ENCODE results near the gene RITA1. TPM values are rescaled to one million over a fixed set of nuclear protein-coding genes. Genes with fewer than 3 reads are reported as not detected.

The RITA1 gene
- total and polyA plus RNA-seq, 2 experiments from 2014 or later: 16.1 to 26.9 TPM

DNA sequence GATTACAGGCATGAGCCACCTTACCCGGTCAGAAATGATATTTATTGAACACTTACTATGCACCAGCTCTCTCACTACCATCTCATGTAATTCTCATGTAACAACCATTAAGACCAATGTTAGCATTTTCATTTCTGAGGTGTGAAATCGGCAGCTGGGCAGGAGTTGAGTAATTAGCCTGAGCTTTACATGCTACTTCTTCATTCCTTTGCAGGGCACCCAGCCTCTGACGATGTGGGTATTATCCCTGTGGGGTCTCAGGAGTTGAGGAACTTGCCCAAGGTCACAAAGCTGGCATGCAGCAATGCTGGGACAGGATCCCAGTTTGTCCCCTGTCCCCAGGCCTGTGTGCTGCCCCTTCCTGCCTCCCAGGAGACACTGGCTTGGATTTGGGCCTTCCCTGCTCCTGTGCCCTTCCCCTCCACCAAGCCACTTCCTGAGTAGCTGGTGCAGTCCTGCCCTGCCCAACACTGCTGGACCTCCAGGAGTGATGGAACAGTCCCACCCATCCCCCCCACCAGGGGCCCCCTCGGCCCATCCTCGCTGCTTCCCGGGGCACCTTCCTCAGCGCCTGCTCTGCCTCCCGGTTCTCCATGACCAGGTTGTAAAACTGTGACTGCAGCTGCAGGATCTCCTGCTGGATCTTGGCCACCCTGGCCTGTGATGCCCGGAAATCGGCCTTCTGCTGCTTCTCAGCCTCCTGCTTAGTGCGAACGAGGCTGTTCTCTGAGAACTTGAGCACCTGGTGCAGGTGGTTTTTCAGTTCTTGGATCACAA lies 14.7 kb downstream of the RITA1 start:
- Histone ChIP-seq H3K27ac (no peak overlapping the region), H3K9me3 (ENCODE audit: low read depth) (no peaks in the 10 kb centered on the region), H3K9me2 (replicated peaks; ENCODE audit: insufficient read depth) (no peaks in the 10 kb centered on the region), H3K4me1 (ENCODE audit: insufficient read depth) (no peaks in the 10 kb centered on the region), H3K4me3 (no peak overlapping the region), H3K79me2 (no peaks in the 10 kb centered on the region), H3K27me3 (no peaks in the 10 kb centered on the region), H3K4me2 (no peak overlapping the region), H4K20me1 (ENCODE audit: insufficient read depth, poor library complexity, severe bottlenecking) (no peaks in the 10 kb centered on the region), H3K36me3 (replicated peaks; ENCODE audit: insufficient read depth, low read depth) (no peaks in the 10 kb centered on the region), H2AFZ (no peak overlapping the region)
- 91% methylated on average over 10 of the region's 12 CpGs for WGBS (ENCODE audit: low lambda C conversion rate, missing lambda C conversion rate)
- DNase-seq (ENCODE audit: low spot score): no peak
- TF ChIP-seq, protein P1, sequence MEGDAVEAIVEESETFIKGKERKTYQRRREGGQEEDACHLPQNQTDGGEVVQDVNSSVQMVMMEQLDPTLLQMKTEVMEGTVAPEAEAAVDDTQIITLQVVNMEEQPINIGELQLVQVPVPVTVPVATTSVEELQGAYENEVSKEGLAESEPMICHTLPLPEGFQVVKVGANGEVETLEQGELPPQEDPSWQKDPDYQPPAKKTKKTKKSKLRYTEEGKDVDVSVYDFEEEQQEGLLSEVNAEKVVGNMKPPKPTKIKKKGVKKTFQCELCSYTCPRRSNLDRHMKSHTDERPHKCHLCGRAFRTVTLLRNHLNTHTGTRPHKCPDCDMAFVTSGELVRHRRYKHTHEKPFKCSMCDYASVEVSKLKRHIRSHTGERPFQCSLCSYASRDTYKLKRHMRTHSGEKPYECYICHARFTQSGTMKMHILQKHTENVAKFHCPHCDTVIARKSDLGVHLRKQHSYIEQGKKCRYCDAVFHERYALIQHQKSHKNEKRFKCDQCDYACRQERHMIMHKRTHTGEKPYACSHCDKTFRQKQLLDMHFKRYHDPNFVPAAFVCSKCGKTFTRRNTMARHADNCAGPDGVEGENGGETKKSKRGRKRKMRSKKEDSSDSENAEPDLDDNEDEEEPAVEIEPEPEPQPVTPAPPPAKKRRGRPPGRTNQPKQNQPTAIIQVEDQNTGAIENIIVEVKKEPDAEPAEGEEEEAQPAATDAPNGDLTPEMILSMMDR (IDR thresholded peaks at IDR 0.05; ENCODE audit: poor library complexity): no peak
- TF ChIP-seq EZH2 (IDR thresholded peaks at IDR 0.05; ENCODE audit: borderline replicate concordance) (no peak), EZH2phosphoT487 (IDR thresholded peaks at IDR 0.05; ENCODE audit: low read depth, severe bottlenecking, unreplicated experiment) (no peak)

DNA sequence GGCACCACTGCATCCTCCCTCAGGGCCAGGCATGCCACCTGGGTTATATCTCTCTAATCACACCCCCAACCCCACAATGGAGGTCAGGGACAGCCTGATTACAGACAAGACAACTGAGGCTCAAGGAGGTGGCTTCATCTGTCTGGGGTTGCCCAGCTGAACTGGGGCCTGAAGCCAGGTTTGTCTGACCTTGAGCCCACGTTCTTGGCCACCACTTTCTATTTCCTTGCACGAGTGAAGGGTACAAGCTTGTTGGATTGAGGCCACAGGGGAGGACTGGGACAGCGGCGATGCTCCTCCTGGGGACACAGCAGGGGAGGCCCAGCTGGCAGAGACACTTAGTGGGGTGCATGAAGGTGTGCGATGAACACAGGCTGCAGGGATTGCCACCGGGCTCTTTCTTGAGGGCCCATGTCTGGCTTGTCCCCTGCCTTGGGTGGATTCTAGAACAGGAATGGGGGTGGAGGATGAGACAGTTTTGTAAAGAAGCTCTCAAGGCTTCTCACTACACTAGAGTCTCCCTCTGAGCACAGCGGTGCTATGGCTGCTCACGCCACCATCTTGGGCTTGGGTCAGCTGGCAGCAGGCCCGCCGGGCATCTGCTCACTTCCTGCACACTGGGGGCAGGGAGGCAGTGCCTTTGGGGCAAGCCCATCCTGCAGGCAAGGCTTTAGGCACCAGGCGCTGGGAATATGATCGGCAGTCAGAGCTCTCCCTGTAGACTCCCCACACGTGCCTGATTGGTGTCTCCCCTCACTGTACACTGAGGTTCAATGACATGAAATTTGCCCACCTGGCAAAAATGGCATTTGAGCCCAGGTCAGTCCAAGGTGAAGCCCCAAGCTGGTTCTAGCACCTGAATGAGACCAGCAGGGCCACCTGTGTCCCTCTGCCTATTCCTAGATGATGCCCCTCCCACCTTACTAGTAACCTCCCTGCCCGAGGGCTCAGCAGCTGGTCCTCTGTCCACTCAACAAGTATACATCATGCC lies 16.0 kb downstream of the RITA1 start:
- 89% methylated on average over 14 of the region's 14 CpGs for WGBS (ENCODE audit: low lambda C conversion rate, missing lambda C conversion rate)
- no peak for TF ChIP-seq EZH2phosphoT487 (IDR thresholded peaks at IDR 0.05; ENCODE audit: low read depth, severe bottlenecking, unreplicated experiment)
- Histone ChIP-seq H3K9me3 (ENCODE audit: low read depth) (no peaks in the 10 kb centered on the region), H3K4me1 (ENCODE audit: insufficient read depth) (no peaks in the 10 kb centered on the region), H3K4me3 (no peak overlapping the region), H3K36me3 (replicated peaks; ENCODE audit: insufficient read depth, low read depth) (no peaks in the 10 kb centered on the region), H2AFZ (no peak overlapping the region), H3K27ac (no peak overlapping the region), H3K27me3 (no peaks in the 10 kb centered on the region), H3K4me2 (no peak overlapping the region), H4K20me1 (ENCODE audit: insufficient read depth, poor library complexity, severe bottlenecking) (no peaks in the 10 kb centered on the region), H3K9me2 (replicated peaks; ENCODE audit: insufficient read depth) (no peaks in the 10 kb centered on the region), H3K79me2 (no peaks in the 10 kb centered on the region)
- no peak for DNase-seq (ENCODE audit: low spot score)

DNA sequence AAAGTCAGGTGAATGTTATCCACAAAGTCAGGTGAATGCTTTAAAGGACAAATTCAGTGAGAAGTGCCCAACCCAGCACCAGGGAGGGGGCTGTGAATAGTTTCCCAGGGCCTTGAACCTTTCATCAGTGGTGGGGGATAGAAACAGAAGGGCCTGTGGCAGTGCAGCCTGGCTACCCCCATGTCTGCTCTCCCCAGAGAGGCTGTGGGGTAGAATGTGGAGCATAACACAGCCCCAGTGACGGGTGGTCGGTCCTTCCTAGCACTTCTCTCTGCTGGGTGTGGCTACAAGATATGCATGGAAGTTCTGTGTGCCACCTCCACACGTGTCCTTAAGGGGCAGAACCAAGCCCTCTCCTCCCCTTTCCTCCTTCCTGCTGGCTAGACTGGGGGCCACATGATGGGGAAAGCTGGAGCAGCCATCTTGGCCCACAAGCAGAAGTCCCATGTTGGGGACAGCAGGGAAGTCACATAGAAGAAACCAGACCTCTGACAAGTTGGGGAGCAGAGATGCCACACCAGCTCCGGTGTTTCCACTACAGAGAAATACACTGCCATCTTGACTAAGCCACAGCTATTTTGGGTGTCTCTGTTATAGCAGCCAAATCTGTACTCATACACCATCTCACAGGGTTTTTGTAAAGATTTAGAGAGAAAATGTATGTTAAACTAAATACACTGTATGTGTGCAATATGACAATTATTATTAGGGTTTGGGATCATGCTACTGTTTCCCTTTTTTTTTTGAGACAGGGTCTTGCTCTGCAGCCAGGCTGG lies 17.0 kb downstream of the RITA1 start:
- Histone ChIP-seq H4K20me1 (ENCODE audit: insufficient read depth, poor library complexity, severe bottlenecking) (no peaks in the 10 kb centered on the region), H3K4me2 (no peak overlapping the region), H2AFZ (no peak overlapping the region), H3K4me1 (ENCODE audit: insufficient read depth) (no peaks in the 10 kb centered on the region), H3K9me2 (replicated peaks; ENCODE audit: insufficient read depth) (no peaks in the 10 kb centered on the region), H3K27ac (no peak overlapping the region), H3K4me3 (no peak overlapping the region), H3K79me2 (no peaks in the 10 kb centered on the region), H3K9me3 (ENCODE audit: low read depth) (no peaks in the 10 kb centered on the region), H3K27me3 (no peaks in the 10 kb centered on the region), H3K36me3 (replicated peaks; ENCODE audit: insufficient read depth, low read depth) (no peaks in the 10 kb centered on the region)
- WGBS (ENCODE audit: low lambda C conversion rate, missing lambda C conversion rate): 87% methylated on average over 4 of the region's 4 CpGs
- DNase-seq (ENCODE audit: low spot score): no peak
- TF ChIP-seq EZH2 (IDR thresholded peaks at IDR 0.05; ENCODE audit: borderline replicate concordance) (no peak), EZH2phosphoT487 (IDR thresholded peaks at IDR 0.05; ENCODE audit: low read depth, severe bottlenecking, unreplicated experiment) (no peak)
- TF ChIP-seq, protein P1 (IDR thresholded peaks at IDR 0.05; ENCODE audit: poor library complexity): no peak
